ENCODE measurements around the gene PASK.

Gene PASK

DNA sequence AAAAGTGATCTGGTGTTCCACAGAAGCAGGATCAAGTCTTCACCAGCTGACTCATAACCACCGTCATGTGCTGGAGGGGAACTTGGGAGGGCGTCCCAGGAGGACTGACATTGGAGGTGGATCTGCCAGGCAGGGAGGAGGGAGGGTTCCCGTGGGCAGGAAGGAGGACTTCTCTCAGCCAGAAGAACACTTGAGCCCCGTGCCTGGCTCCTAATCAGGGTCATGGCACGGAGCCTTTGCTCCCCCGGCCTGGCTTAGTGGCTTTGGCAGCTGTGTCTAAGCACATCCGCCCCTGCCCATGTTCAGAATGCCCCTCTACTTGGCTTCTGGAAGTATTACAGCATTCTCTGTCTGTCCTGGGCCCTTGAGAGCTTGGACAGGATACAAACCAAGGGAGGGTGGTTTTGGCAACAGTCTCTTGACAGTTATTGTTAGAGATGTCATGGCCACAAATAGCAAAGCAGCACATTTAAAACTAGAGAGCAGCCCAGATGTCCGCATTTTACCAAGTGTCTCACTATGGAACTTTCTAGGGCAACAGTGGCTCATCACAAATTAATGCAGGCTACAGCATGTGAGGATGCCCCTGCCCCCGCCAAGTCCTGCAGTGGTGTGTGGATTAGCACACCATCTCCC lies 12.5 kb upstream of the PASK start:
- ChIA-PET CTCF (no interaction called here), POLR2A (no interaction called here)
- TF ChIP-seq TARDBP (IDR thresholded peaks at IDR 0.05) = no peak
- TF ChIP-seq, protein P1, sequence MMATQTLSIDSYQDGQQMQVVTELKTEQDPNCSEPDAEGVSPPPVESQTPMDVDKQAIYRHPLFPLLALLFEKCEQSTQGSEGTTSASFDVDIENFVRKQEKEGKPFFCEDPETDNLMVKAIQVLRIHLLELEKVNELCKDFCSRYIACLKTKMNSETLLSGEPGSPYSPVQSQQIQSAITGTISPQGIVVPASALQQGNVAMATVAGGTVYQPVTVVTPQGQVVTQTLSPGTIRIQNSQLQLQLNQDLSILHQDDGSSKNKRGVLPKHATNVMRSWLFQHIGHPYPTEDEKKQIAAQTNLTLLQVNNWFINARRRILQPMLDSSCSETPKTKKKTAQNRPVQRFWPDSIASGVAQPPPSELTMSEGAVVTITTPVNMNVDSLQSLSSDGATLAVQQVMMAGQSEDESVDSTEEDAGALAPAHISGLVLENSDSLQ (IDR thresholded peaks at IDR 0.05) = no peak
- TF ChIP-seq ZNF384 (IDR thresholded peaks at IDR 0.05) = no peak
- no peak for TF ChIP-seq FOXA1 (IDR thresholded peaks at IDR 0.05)
- TF ChIP-seq BHLHE40 (IDR thresholded peaks at IDR 0.05; ENCODE audit: borderline replicate concordance) = no peak
- no peak for TF ChIP-seq CTBP1 (IDR thresholded peaks at IDR 0.05; ENCODE audit: borderline replicate concordance)
- no peak for TF ChIP-seq HDGF (IDR thresholded peaks at IDR 0.05; ENCODE audit: borderline replicate concordance)
- TF ChIP-seq LEF1 (IDR thresholded peaks at IDR 0.05; ENCODE audit: borderline replicate concordance) = no peak
- TF ChIP-seq NFRKB (IDR thresholded peaks at IDR 0.05) = no peak
- no peak for TF ChIP-seq ARNT (IDR thresholded peaks at IDR 0.05)
- no peak for TF ChIP-seq L3MBTL2 (conservative IDR thresholded peaks at IDR 0.05)
- no peak for TF ChIP-seq FOXM1 (IDR thresholded peaks at IDR 0.05; ENCODE audit: borderline replicate concordance)
- TF ChIP-seq ELF4 (IDR thresholded peaks at IDR 0.05) = no peak
- no peak for TF ChIP-seq FOXK2 (IDR thresholded peaks at IDR 0.05)
- no peak for TF ChIP-seq SP1 (IDR thresholded peaks at IDR 0.05)
- no peak for TF ChIP-seq SUZ12 (IDR thresholded peaks at IDR 0.05)
- no peak for DNase-seq (ENCODE audit: extremely low spot score)

DNA sequence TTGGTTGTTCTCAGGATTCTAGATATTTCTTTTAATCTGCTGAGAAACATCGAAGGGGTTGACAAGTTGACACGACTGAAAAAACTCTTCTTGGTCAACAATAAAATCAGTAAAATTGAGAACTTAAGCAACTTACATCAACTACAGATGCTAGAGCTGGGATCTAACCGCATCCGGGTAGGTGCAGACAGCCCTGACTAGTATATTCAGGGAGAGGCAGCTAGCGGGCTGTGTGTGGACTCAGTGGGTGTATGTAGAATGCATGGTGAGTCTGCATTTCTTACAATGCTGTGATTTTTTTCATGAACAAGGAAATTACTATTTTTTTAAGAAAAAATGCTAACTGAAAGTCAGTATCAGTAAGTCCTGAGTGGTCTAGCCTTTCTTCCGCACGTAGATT lies 11.0 kb upstream of the PASK start:
- no peak for DNase-seq (ENCODE audit: extremely low spot score)
- CTCF ChIA-PET = no interaction called here
- TF ChIP-seq, protein P1 (IDR thresholded peaks at IDR 0.05) = no peak
- no peak for TF ChIP-seq HDGF (IDR thresholded peaks at IDR 0.05; ENCODE audit: borderline replicate concordance)
- TF ChIP-seq LEF1 (IDR thresholded peaks at IDR 0.05; ENCODE audit: borderline replicate concordance) = no peak
- no peak for TF ChIP-seq FOXK2 (IDR thresholded peaks at IDR 0.05)
- POLR2A ChIA-PET = no interaction called here

DNA sequence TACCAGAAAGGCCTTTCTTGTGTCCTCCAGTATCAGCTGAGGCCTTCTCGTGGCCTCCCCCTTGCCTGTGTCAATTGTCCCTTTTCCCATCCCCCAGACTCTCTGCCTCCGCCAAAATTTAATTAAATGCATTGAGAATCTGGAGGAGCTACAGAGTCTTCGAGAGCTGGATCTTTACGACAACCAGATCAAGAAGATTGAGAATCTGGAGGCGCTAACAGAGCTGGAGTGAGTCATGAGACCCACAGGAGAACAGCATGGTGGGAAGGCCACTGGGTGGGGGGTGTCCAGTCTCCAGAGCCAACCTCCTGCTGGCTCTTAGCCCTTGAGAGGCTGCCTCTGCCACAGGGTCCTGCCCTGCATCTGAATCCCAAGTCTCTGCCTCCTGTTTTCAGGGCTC lies 9.8 kb upstream of the PASK start:
- POLR2A ChIA-PET = no interaction called here
- TF ChIP-seq FOXK2 (IDR thresholded peaks at IDR 0.05) (no peak), CTBP1 (IDR thresholded peaks at IDR 0.05; ENCODE audit: borderline replicate concordance) (no peak), ELF4 (IDR thresholded peaks at IDR 0.05) (no peak), ARNT (IDR thresholded peaks at IDR 0.05) (no peak), LEF1 (IDR thresholded peaks at IDR 0.05; ENCODE audit: borderline replicate concordance) (no peak), SP1 (IDR thresholded peaks at IDR 0.05) (no peak), L3MBTL2 (conservative IDR thresholded peaks at IDR 0.05) (no peak), ZNF384 (IDR thresholded peaks at IDR 0.05) (no peak), NFRKB (IDR thresholded peaks at IDR 0.05) (no peak), BHLHE40 (IDR thresholded peaks at IDR 0.05; ENCODE audit: borderline replicate concordance) (no peak), SUZ12 (IDR thresholded peaks at IDR 0.05) (no peak), FOXA1 (IDR thresholded peaks at IDR 0.05) (no peak), HDGF (IDR thresholded peaks at IDR 0.05; ENCODE audit: borderline replicate concordance) (no peak), TARDBP (IDR thresholded peaks at IDR 0.05) (no peak), FOXM1 (IDR thresholded peaks at IDR 0.05; ENCODE audit: borderline replicate concordance) (no peak)
- TF ChIP-seq, protein P1 (IDR thresholded peaks at IDR 0.05) = no peak
- CTCF ChIA-PET = no interaction called here
- DNase-seq (ENCODE audit: extremely low spot score) = no peak

DNA sequence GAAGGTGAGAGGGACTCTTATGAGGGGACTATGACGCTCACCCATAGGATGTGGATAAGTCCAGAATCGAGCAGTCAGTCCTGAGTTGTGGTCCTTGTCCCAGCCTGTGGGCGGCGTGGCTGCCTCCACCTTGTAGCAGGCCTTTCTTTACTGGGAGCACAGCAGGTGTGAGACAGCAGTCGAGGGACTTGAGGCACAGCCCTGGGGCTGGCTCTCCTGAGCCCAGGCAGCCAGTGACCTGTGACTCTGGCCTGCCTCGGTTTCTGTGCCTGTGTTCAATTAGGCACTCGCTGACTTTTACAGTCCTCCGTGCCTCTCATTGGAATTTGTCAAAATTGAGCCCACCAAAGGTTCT lies 9.3 kb upstream of the PASK start:
- TF ChIP-seq ZNF384 (IDR thresholded peaks at IDR 0.05) = no peak
- no peak for TF ChIP-seq FOXK2 (IDR thresholded peaks at IDR 0.05)
- no peak for TF ChIP-seq SUZ12 (IDR thresholded peaks at IDR 0.05)
- no peak for TF ChIP-seq LEF1 (IDR thresholded peaks at IDR 0.05; ENCODE audit: borderline replicate concordance)
- no peak for TF ChIP-seq BHLHE40 (IDR thresholded peaks at IDR 0.05; ENCODE audit: borderline replicate concordance)
- TF ChIP-seq FOXA1 (IDR thresholded peaks at IDR 0.05) = no peak
- TF ChIP-seq L3MBTL2 (conservative IDR thresholded peaks at IDR 0.05) = no peak
- no peak for TF ChIP-seq ARNT (IDR thresholded peaks at IDR 0.05)
- no peak for TF ChIP-seq FOXM1 (IDR thresholded peaks at IDR 0.05; ENCODE audit: borderline replicate concordance)
- DNase-seq (ENCODE audit: extremely low spot score) = no peak
- ChIA-PET POLR2A (interaction anchor here (1.2 kb wide), 1 partner anchor 572 kb away, joined by 3 read pairs; the partner anchor contains the start of gene CAPN10), CTCF (no interaction called here)

DNA sequence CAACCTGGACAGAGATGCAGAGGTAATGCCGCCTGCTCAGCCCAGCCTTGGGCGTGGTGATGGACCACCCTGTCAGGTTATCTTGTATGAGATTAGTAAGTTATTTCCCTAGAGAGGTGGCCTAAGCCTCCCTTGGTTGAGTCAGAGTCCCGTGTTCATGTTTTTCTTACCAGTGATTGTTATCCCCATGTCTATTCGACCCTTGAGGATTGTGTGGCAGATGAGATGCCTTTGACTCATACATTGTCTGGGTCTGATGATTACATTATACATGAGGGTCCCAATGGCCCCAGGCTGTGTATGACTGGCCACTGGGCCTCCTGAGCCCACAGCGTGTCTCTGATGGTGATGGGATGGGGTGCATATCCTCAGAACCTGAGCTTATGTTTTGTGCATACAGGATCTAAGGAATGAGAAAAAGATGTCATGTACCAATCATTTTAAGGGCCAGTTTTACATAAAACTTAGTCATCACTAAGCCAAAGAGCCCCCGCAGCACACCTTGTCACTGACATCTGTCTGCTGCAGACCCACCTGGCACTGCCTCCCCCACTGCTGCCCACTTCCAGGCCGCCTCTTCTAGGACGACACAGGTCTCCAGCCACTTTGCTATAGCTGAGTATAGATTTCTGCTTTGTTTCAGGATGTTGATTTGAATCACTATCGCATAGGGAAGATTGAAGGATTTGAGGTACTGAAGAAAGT lies 8.7 kb upstream of the PASK start:
- DNase-seq (ENCODE audit: extremely low spot score) = no peak
- TF ChIP-seq BHLHE40 (IDR thresholded peaks at IDR 0.05; ENCODE audit: borderline replicate concordance) (no peak), FOXM1 (IDR thresholded peaks at IDR 0.05; ENCODE audit: borderline replicate concordance) (no peak), L3MBTL2 (conservative IDR thresholded peaks at IDR 0.05) (no peak), LEF1 (IDR thresholded peaks at IDR 0.05; ENCODE audit: borderline replicate concordance) (no peak)
- TF ChIP-seq, protein P1 (IDR thresholded peaks at IDR 0.05) = no peak
- ChIA-PET POLR2A (interaction anchor here (1.2 kb wide), 1 partner anchor 572 kb away, joined by 3 read pairs; the partner anchor contains the start of gene CAPN10), CTCF (no interaction called here)

Data from HEK293T (cell line).